Suppressor macrophage (primary cell): Measurements from ENCODE around the gene QSER1.
"Not testable (repeated sequence)": the region's sequence is repeated elsewhere in the genome, so short reads cannot be mapped to it uniquely, and the experiment has no call there.

Experiments
- DNase-seq, 4 experiments: peaks; one replicate each; pipeline ENCODE4 v3.0.0-alpha.2; 2020 to 2022

QSER1 gene

GRCh38 chr11:33001751-33002542 is 109.3 kb downstream of the QSER1 start:
- no peak for DNase-seq

DNA sequence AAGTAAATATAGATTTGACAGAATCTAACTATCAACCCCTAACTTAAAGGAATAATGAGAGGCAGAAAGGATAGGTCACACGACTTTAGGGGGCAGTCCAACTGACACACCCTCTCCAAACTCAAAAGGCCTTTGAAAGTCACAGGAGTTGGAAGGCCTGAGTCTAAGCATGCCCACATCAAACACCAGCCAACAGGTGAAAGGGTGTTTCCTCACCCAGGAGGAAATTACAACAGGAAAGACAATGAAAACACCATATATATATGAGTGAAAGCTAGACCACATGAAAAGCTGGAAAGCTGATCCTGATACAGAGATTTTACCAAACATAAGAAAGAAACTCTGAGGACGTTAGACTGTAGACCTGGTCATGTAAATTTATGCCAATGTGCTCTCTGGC is 112.6 kb downstream of the QSER1 start:
- DNase-seq: no peak

GRCh38 chr11:33006010-33006409 is 113.4 kb downstream of the QSER1 start:
- no peak for DNase-seq

DNA sequence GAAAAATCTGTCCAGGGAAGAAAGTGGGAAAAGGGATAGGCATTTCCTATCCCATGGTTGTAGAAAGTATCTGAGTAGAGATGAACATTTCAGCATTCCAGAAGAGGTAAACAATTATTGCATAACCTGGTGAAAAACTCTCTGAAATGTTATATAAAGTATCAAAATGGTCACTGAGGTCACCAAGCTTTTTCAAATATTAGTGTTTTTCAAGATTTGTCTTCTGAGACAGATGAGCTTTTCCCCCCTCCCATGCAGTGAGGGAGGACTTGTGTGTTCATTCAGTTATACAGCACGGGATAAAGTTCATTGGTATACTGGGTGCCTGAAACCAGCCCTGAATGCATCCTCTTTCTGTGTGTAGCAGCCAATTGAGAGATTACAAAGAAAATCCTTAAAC is 121.1 kb downstream of the QSER1 start:
- no peak for DNase-seq

- DNase-seq: peak; percentile 89 to 94 (median 92)
These were observed 123.3 kb downstream of the QSER1 start, which contains the start of gene DEPDC7 for GRCh38 chr11:33015621-33016551. DEPDC7 (plus strand) TSS chr11:33015878; CDS start chr11:33015956, 78 bp downstream.

GRCh38 chr11:33016654-33017053 is 124.0 kb downstream of the QSER1 start:
- DNase-seq: peak; percentile 26 to 57 (median 42)

- DNase-seq: no peak
These were observed 124.9 kb downstream of the QSER1 start for GRCh38 chr11:33017478-33017877.

GRCh38 chr11:33017965-33018364 is 125.4 kb downstream of the QSER1 start:
- no peak for DNase-seq

DNA sequence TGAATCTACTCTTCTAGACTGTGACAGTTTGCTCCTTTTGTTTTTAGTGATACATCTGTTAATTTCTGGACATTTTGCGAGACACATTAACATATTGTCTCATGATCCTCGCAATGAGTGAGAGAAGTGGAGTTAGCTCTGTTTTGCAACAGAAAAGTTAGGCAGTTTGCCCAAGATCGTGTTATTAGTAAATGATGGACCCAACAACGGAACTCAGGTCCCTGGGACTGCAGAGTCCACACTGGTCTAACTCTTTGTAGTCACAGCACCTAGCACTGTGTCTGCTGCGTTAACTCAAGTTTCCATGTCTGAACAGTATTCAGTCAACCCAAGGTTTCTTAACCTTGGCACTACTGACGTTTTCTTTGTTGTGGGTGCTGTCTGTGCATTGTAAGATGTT is 126.2 kb downstream of the QSER1 start:
- no peak for DNase-seq

DNA sequence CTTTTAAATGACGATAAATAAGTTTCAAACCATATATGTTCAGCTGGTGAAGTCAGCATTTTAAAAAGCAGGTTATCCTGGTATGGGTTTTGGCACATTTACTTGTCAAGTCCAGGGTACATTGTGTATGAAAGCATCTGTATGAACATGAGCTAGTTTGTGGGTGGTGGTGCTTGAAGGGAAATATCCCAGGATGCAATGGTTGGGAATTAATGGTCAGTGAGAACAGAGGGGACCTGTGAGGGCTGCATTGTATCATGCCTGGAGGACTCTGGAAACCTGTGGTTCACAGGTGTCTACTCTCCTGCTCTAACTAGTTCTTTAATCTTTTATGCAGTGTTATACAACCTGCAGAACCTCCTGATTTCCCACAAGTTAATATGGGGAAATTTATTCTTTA is 128.9 kb downstream of the QSER1 start:
- DNase-seq: no peak

- DNase-seq: no peak
These were observed 129.3 kb downstream of the QSER1 start for GRCh38 chr11:33021937-33022336.

GRCh38 chr11:33025339-33025722 is 132.7 kb downstream of the QSER1 start:
- DNase-seq: no peak

- DNase-seq: no peak
These were observed 134.6 kb downstream of the QSER1 start for GRCh38 chr11:33027233-33027632.

- DNase-seq: no peak
These were observed 135.4 kb downstream of the QSER1 start for GRCh38 chr11:33027846-33028536.

- no peak for DNase-seq
These were observed 135.9 kb downstream of the QSER1 start for GRCh38 chr11:33028537-33028914.

DNA sequence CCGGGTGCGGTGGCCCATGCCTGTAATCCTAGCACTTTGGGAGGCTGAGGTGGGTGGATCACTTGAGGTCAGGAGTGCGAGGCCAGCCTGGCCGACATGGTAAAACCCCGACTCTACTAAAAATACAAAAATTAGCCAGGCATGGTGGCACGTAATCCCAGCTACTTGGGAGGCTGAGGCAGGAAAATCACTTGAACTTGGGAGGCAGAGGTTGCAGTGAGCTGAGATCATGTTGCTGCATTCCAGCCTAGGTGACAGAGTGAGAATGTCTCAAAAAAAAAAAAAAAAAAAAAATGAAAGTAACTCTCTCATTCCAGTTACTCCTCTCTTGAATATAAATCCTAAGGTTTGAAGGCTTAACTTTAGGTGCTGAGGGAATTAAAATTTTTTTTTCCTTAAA is 136.6 kb downstream of the QSER1 start:
- not testable (repeated sequence) for DNase-seq
